Measurements from ENCODE around the gene KLHDC8A. TPM values are rescaled to one million over a fixed set of nuclear protein-coding genes. Genes with fewer than 3 reads are reported as not detected.

The KLHDC8A gene
- total RNA-seq, 1 donor from 2014 or later, result not detected

DNA sequence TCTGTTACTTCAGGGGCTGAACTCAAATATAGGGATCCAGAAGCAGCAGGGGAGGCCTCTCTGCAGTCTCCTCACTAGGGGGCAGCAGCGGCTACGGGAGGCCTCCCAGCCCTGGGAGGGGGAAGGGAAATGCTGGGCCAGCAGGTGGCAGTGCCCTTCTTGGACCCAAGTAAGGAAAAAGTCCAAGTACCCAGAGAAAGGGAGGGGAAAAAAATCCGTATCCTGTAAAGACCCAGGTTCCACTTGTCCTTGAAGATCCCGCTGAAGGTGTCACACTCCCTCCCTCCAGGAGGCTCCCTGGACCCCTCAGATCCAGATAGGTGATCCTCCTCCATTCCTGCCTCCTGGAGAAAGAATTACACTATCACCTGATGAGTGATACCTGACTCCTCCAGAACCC lies 21.0 kb downstream of the KLHDC8A start:
- no peaks in the 10 kb centered on the region for H3K4me1 ChIP-seq
- H3K27me3 ChIP-seq, result no peaks in the 10 kb centered on the region
- H3K4me3 ChIP-seq, result no peak overlapping the region
- no peak overlapping the region for H3K27ac ChIP-seq
- H3K9me3 ChIP-seq, result no peaks in the 10 kb centered on the region
- TF ChIP-seq, protein P1, sequence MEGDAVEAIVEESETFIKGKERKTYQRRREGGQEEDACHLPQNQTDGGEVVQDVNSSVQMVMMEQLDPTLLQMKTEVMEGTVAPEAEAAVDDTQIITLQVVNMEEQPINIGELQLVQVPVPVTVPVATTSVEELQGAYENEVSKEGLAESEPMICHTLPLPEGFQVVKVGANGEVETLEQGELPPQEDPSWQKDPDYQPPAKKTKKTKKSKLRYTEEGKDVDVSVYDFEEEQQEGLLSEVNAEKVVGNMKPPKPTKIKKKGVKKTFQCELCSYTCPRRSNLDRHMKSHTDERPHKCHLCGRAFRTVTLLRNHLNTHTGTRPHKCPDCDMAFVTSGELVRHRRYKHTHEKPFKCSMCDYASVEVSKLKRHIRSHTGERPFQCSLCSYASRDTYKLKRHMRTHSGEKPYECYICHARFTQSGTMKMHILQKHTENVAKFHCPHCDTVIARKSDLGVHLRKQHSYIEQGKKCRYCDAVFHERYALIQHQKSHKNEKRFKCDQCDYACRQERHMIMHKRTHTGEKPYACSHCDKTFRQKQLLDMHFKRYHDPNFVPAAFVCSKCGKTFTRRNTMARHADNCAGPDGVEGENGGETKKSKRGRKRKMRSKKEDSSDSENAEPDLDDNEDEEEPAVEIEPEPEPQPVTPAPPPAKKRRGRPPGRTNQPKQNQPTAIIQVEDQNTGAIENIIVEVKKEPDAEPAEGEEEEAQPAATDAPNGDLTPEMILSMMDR (IDR thresholded peaks at IDR 0.05), result peak; percentile 87 to 97 (median 93)
- peak in 1 of 2 donors; percentile 82 for DNase-seq (ENCODE audit: low spot score in 2 of 2)
- no peaks in the 10 kb centered on the region for H3K36me3 ChIP-seq
- intact Hi-C loops (cut with DNase I), result loop anchor here (1.0 to 5.0 kb wide), 3 partner anchors 97 to 189 kb away; no protein-coding TSS in a partner anchor

DNA sequence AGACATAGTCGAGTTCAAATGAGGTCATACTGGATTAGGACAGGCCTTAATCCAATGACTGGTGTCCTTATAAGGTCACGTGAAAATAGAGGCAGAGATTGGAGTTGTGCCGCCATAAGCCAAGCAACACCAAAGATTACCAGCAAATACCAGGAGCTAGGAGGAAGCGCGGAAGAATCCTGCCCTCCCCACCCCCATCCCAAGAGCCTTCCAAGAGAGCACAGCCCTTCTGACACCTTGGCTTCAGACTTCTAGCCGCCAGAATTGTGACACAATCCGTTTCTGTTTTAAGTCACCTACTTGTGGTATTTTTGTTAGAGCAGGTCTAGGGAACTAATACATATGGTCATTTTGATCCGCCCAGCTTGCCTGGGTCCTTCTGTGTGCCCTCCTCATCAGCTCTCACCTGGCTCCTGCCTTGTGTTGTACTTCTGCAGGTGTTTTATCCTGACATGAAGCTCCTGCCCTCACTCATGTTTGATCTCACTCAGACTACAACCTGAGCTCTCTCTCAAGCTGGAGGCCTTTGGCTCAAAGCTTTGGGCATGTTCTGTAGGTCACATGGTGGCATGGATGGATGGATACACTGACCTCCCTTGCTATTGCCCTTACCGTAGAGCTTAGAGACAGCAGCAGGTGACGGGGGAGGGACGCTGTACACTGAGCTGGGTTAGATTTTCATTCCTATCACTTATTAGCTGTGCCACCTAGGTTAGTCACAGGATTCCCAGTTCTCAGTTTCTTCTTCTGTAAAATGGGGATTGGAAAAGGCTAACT lies 24.5 kb downstream of the KLHDC8A start:
- no peak for DNase-seq (ENCODE audit: low spot score in 2 of 2)
- TF ChIP-seq, protein P1 (IDR thresholded peaks at IDR 0.05), result no peak
- Histone ChIP-seq H3K27ac (no peak overlapping the region), H3K4me1 (no peaks in the 10 kb centered on the region), H3K4me3 (no peak overlapping the region), H3K36me3 (no peaks in the 10 kb centered on the region), H3K9me3 (no peaks in the 10 kb centered on the region), H3K27me3 (no peaks in the 10 kb centered on the region)
- intact Hi-C loops (cut with DNase I), result no loop called here

DNA sequence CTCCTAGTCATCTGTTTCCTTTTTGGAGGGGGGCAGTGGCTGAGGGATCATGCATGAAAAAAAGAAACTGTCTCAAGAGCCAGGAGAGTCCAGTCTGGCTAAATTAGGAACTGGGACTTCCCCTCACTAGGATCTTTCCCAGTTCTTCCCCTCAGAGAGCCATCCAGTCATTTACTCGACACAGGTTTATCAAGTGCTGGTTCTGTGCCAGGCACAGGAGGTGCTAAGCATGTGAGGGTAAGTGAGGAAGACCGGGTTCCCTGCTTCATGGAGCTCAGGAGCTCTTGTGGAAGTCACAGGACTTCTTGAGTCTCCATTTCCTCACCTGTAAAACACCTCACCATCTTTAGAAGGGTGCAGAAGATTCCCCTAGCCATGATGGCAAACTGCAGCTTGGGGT lies 26.6 kb downstream of the KLHDC8A start:
- no peaks in the 10 kb centered on the region for H3K9me3 ChIP-seq
- no peaks in the 10 kb centered on the region for H3K4me1 ChIP-seq
- H3K27ac ChIP-seq, result no peak overlapping the region
- intact Hi-C loops (cut with DNase I), result no loop called here
- DNase-seq (ENCODE audit: low spot score in 2 of 2), result no peak
- H3K27me3 ChIP-seq, result no peaks in the 10 kb centered on the region
- TF ChIP-seq, protein P1 (IDR thresholded peaks at IDR 0.05), result no peak
- no peaks in the 10 kb centered on the region for H3K36me3 ChIP-seq
- H3K4me3 ChIP-seq, result no peak overlapping the region

DNA sequence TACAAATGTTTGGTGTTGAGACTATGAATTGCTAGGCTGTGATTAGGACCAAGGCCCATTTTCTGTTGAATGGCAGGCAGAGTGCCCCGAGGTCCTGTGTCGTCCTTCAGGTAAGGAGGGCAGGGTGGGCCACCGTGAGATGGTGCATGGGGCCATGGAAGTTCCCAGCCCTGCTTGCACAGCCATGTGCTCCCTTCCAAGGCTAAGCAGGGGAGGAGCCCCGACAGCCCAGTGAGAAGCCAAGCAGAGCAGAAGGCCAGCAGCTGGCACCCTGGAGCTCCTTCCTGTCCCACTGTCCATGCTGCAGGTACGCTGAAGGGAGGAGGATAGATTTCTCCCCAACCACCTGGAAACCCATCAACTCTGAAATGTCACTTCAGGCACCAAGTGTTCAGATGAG lies 27.0 kb downstream of the KLHDC8A start:
- no peaks in the 10 kb centered on the region for H3K4me1 ChIP-seq
- H3K27ac ChIP-seq, result no peak overlapping the region
- no peaks in the 10 kb centered on the region for H3K36me3 ChIP-seq
- H3K27me3 ChIP-seq, result no peaks in the 10 kb centered on the region
- H3K9me3 ChIP-seq, result no peaks in the 10 kb centered on the region
- H3K4me3 ChIP-seq, result no peak overlapping the region
- DNase-seq (ENCODE audit: low spot score in 2 of 2), result no peak
- intact Hi-C loops (cut with DNase I), result loop anchor here (10.0 kb wide), 1 partner anchor 185 kb away; no protein-coding TSS in a partner anchor
- TF ChIP-seq, protein P1 (IDR thresholded peaks at IDR 0.05), result no peak

DNA sequence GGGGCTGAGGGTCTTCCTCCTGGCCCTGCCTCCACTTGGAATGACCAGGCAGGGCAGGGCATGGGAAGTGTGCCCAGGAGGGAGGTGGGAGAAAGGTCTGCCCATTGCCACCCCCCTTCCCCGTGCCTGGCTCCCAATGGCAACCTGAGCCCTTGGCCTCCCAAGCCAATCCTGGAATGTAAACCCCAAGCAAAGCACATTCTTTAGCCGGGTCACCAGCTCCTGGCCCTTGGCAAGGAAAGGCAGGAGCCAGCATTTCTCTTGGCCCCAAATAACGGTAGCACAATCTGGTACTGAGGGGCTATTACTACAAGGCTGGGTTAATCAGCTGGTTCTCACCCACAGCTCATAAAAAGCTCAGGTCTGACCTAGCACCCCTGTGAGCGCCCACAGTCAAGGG lies 28.2 kb downstream of the KLHDC8A start:
- intact Hi-C loops (cut with DNase I), result loop anchor here (10.0 kb wide), 1 partner anchor 184 kb away; no protein-coding TSS in a partner anchor
- DNase-seq (ENCODE audit: low spot score in 2 of 2), result no peak
- no peaks in the 10 kb centered on the region for H3K27me3 ChIP-seq

More for the DNA sequence above, 28.2 kb downstream of the KLHDC8A start:
- Histone ChIP-seq H3K4me3 (no peak overlapping the region), H3K27ac (no peak overlapping the region), H3K4me1 (no peaks in the 10 kb centered on the region), H3K36me3 (no peaks in the 10 kb centered on the region), H3K9me3 (no peaks in the 10 kb centered on the region)
- TF ChIP-seq, protein P1 (IDR thresholded peaks at IDR 0.05), result no peak

All from ascending aorta (tissue), 2 donors.